ENCODE data around the gene RAB33A. TPM values are rescaled to one million over a fixed set of nuclear protein-coding genes. Genes with fewer than 3 reads are reported as not detected.
A peak's percentile ranks its signal among the peaks of the same experiment; 100 is the strongest.

Gene RAB33A
- total RNA-seq, 1 donor: 3.0 TPM

DNA sequence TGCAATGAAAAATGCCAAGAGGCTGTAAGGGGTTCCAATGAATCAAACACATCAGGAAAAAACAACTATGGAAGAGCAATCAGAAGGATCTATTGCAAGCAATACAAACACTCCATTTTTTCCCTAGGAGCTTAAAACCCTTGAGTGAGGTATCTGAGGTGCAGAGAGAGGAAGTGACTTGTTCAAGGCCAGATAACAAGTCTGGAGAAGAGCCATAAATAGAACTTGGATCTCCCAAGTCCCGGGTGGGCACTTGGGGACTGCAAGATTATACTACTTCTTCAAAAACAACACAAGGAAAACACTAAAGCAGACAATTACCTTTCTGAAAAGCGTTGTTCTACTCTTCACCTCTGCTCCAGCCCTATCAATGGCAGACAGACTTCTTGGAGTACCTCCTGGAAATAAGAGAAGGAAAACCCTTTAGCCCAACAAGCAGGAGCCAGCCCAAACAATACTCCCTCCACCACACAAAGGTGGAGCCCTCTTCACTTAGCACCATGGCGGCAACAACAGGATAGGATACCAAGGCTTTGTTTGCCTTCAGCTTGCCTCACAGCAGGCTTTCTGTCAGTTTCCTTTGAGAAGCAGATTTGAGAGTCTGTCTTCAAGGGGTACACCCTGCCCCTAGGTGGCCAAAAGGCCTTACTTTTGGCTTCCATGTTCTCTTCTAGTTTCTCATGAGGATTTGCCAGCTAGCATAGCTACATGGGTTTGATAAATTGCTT, 32.1 kb upstream of the RAB33A start:
- no peak overlapping the region for H3K4me3 ChIP-seq (ENCODE audit: low read depth, low read length)
- DNase-seq (ENCODE audit: low read depth): no peak
- no peak for TF ChIP-seq CTCF (IDR thresholded peaks at IDR 0.05; ENCODE audit: insufficient read depth, low read length)

DNA sequence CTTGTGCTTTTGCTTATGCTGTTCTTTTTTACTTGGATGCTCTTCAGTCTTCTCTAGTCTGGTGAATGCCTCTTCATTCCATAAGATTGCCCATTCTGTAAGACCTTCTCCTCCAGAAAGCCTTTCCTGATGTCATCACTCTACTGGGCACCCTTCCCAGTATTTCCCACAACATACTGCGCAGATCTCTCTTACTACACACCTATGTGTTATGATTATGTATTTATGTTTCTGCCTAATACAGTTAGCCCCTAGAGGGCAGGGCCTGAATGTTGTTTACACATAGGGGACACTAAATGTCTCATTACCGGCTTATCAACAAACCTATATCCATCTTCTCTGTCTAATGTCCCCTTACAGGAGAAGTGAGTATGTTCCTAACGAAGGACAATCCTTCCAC, 27.3 kb upstream of the RAB33A start:
- no peak overlapping the region for H3K4me3 ChIP-seq (ENCODE audit: low read depth, low read length)
- peak; percentile 65 for DNase-seq (ENCODE audit: low read depth)
- peak; percentile 18 for TF ChIP-seq CTCF (IDR thresholded peaks at IDR 0.05; ENCODE audit: insufficient read depth, low read length)

GRCh38 chrX:130145123-130145522, 26.6 kb upstream of the RAB33A start:
- no peak overlapping the region for H3K4me3 ChIP-seq (ENCODE audit: low read depth, low read length)
- DNase-seq (ENCODE audit: low read depth): no peak
- no peak for TF ChIP-seq CTCF (IDR thresholded peaks at IDR 0.05; ENCODE audit: insufficient read depth, low read length)

GRCh38 chrX:130147631-130148030, 24.1 kb upstream of the RAB33A start:
- DNase-seq (ENCODE audit: low read depth): no peak
- no peak for TF ChIP-seq CTCF (IDR thresholded peaks at IDR 0.05; ENCODE audit: insufficient read depth, low read length)
- no peak overlapping the region for H3K4me3 ChIP-seq (ENCODE audit: low read depth, low read length)

DNA sequence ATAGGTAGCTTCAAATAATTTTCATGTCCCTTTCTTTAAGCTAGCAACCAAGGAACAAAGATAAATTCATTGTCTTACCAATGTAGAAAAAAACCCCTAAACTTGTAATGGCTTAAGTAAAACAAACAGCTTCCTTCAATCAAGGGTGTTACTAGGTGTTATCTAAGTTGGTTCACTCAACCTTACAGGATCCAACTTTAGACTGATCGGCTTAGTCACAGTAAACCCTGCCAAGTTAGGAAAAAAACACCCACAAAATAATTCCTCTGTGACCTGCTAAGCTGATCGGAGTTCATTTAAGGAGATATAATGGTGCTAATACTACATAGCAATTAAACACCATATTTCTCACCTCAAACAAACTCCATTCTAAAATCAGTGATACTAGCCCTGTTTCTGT, 16.2 kb upstream of the RAB33A start:
- H3K4me3 ChIP-seq (ENCODE audit: low read depth, low read length): no peak overlapping the region
- DNase-seq (ENCODE audit: low read depth): peak; percentile 70
- no peak for TF ChIP-seq CTCF (IDR thresholded peaks at IDR 0.05; ENCODE audit: insufficient read depth, low read length)

- no peak for TF ChIP-seq CTCF (IDR thresholded peaks at IDR 0.05; ENCODE audit: insufficient read depth, low read length)
- DNase-seq (ENCODE audit: low read depth): peak; percentile 64
- H3K4me3 ChIP-seq (ENCODE audit: low read depth, low read length): no peak overlapping the region
These were observed 13.5 kb upstream of the RAB33A start for GRCh38 chrX:130158311-130158710.

DNA sequence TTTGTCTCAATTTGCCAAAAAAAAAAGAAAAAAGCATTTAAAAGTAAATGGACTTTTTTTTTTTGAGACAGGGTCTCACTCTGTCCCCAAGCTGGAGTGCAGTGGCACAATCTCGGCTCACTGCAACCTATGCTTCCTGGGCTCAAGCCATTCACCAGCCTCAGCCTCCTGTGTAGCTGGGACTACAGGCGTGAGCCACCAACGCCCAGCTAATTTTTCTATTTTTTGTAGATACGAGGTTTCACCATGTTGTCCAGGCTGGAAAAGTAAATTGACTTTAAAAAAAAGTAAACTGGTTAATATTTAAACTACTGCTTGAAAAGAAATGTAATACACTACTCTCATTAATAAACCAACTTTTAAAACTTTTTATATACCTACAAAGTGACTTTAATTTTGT, 12.0 kb upstream of the RAB33A start:
- DNase-seq (ENCODE audit: low read depth): no peak
- H3K4me3 ChIP-seq (ENCODE audit: low read depth, low read length): no peak overlapping the region
- no peak for TF ChIP-seq CTCF (IDR thresholded peaks at IDR 0.05; ENCODE audit: insufficient read depth, low read length)

Data from fibroblast of the aortic adventitia (primary cell).